Limb (tissue), 2 donors: ENCODE results near the gene MYH11.
"Not testable (repeated sequence)": the region's sequence is repeated elsewhere in the genome, so short reads cannot be mapped to it uniquely, and the experiment has no call there.

Experiments
- DNase-seq, 2 donors: peaks; one replicate each; pipeline ENCODE4 v3.0.0-alpha.2; 2016; ENCODE audit errors: extremely low spot score in 2 of 2

Gene MYH11

GRCh38 chr16:15757077-15757386, 99.8 kb downstream of the MYH11 start:
- DNase-seq = no peak

GRCh38 chr16:15754821-15755534, 101.8 kb downstream of the MYH11 start:
- DNase-seq = no peak

- DNase-seq = no peak
Measured at GRCh38 chr16:15752717-15753488, 103.9 kb downstream of the MYH11 start.

- no peak for DNase-seq
Measured at GRCh38 chr16:15751940-15752339, 104.9 kb downstream of the MYH11 start.

- DNase-seq = no peak
Measured at GRCh38 chr16:15749985-15750384, 106.8 kb downstream of the MYH11 start.

- DNase-seq = no peak
Measured at GRCh38 chr16:15749371-15749770, 107.5 kb downstream of the MYH11 start.

GRCh38 chr16:15748654-15749053, 108.2 kb downstream of the MYH11 start:
- no peak for DNase-seq

- DNase-seq = no peak
Measured at GRCh38 chr16:15747937-15748336, 108.9 kb downstream of the MYH11 start.

- no peak for DNase-seq
Measured at GRCh38 chr16:15746332-15746731, 110.5 kb downstream of the MYH11 start.

- DNase-seq = no peak
Measured at GRCh38 chr16:15743657-15744056, 113.2 kb downstream of the MYH11 start.

GRCh38 chr16:15742716-15743115, 114.1 kb downstream of the MYH11 start:
- DNase-seq = no peak

GRCh38 chr16:15741207-15741871, 115.5 kb downstream of the MYH11 start:
- no peak for DNase-seq

GRCh38 chr16:15739950-15740349, 116.9 kb downstream of the MYH11 start:
- DNase-seq = no peak

- no peak for DNase-seq
Measured at GRCh38 chr16:15739464-15739863, 117.4 kb downstream of the MYH11 start.

- no peak for DNase-seq
Measured at GRCh38 chr16:15737140-15737644, 119.6 kb downstream of the MYH11 start.

GRCh38 chr16:15736529-15736928, 120.3 kb downstream of the MYH11 start:
- DNase-seq = no peak

- no peak for DNase-seq
Measured at GRCh38 chr16:15735610-15736009, 121.2 kb downstream of the MYH11 start.

GRCh38 chr16:15732416-15732815, 124.4 kb downstream of the MYH11 start:
- DNase-seq = no peak

- no peak for DNase-seq
Measured at GRCh38 chr16:15729152-15729551, 127.7 kb downstream of the MYH11 start.

- not testable (repeated sequence) for DNase-seq
Measured at GRCh38 chr16:15727697-15728096, 129.1 kb downstream of the MYH11 start.

GRCh38 chr16:15726715-15727114, 130.1 kb downstream of the MYH11 start:
- DNase-seq = no peak

- no peak for DNase-seq
Measured at GRCh38 chr16:15725641-15726240, 131.1 kb downstream of the MYH11 start.
